GM19452 (cell line): Measurements from ENCODE around the gene THRB.
"Not testable (repeated sequence)": the region's sequence is repeated elsewhere in the genome, so short reads cannot be mapped to it uniquely, and the experiment has no call there.

Source experiments
- ATAC-seq: cut with Tn5 transposase; IDR thresholded peaks from one replicate; pipeline ENCODE4 v1.9.1; 2021; ENCODE audit not compliant: unreplicated experiment

THRB gene

DNA sequence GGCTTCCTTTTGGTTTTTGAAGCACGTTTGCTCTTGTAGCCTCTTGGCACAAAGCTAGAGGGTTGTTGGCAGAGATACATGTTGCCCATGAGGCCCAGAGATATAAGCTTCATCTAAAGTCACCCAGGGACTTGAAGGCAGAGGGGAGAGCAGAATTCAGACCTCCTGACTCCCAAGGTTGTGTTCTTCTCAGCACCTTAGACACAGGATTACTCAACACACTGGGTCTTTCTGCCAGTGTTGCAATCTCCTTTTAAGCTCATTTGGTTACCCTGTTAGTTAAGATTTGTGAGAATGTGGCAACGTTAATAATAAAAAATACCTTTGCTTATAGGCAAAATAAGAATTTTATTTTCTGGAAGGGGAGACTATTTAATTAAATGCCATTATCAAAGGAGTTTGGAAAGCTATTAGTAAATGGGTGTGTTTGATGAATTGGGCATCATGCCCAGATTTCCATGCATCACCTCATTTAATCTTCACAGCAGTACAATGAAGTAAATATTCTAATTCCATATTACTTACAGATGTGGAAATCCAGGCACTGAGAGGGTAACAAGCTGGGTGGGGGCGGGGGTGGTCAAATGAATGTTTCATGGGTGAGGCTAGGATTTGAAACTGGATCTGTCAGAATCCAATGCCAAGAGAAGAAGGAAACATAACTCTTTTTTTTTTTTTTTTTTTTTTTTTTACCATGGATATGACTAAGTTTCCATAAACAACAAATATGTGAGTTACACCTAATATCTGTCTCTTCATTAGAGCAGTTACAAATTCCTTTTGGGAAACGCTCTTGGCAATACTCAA is 366.2 kb downstream of the THRB start:
- no peak for ATAC-seq

DNA sequence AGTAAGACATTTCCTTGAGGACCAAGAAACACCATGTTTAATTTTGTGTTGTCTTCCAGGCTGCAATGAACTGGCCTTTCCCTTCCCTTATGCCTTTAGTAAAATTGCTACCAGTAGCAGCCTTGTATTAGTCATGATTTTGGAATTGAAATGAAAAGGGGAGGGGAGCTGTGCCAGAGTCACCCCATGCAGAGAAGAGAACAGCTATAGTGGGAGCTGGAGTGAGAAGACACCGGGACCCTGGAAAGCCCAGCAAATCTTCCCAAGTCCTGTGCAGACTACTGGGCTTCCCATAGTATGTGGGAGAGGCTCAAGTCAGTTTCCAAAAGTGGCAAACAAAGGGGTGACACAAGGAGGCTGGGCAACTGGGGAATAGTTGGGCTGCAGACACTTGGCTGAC is 371.1 kb downstream of the THRB start:
- ATAC-seq: no peak

GRCh38 chr3:24120434-24120833 is 374.2 kb downstream of the THRB start:
- no peak for ATAC-seq

GRCh38 chr3:24119321-24119751 is 375.3 kb downstream of the THRB start:
- ATAC-seq: no peak

GRCh38 chr3:24117508-24117907 is 377.1 kb downstream of the THRB start:
- no peak for ATAC-seq

DNA sequence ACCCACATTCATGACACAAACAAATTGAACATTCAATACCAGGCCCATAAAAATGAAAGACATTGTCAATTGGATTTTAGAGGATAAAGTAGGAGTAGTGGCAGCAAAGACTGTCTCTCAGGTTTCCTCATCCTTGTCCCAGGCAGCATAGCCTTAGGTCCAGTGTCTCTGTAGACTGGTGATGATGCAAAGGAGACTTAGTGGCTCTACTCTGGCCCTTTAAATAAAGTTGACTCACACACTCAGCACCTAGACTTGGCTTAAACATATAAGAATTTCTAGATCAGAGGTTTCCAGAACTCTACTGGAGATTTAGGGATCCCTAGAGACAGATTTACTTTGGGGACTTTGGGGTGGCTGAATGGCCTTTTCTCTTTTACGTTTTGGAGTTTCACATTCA is 382.9 kb downstream of the THRB start:
- ATAC-seq: no peak

DNA sequence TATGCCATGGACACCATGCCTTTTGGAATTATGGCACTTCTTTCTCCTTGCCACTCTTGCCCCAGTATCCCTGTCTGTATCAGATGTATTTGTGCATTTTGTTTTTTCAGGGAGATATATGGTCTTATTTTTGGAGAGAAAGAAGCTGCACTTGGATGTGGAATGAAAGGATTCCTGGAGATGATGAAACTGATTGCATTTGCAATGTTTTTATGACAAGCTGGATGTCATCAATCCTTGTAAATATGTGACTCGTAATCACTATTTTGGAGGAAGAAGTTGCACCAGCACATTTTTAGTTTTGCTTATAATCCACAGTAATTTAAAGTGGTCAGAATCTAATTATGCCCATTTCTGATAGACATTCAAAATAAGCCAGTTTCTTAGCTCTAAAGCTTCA is 384.6 kb downstream of the THRB start:
- ATAC-seq: no peak

DNA sequence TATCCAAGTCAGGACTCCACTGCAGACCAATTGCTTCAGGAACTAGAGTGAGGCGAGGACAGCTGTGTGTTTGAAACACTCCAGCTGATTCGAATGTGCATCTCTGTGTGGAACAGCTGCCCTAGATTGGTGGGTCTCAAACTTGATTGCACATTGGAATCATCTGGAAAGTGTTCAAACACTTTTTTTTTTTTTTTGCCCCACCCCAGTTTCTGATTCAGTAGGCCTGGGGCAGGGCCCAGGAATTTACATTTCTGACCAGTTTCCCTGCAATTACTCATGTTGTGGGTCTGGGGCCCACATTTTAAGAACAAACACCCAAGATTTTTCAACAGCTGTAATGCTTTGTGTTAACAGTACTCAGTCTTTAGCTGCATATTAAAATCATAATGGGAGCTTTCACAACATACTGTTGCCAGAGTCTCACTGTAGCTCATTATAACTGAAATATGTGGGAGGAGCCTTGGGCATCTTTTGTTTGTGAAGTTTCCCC is 392.9 kb downstream of the THRB start:
- ATAC-seq: no peak

GRCh38 chr3:24100696-24101402 is 393.8 kb downstream of the THRB start:
- ATAC-seq: no peak

DNA sequence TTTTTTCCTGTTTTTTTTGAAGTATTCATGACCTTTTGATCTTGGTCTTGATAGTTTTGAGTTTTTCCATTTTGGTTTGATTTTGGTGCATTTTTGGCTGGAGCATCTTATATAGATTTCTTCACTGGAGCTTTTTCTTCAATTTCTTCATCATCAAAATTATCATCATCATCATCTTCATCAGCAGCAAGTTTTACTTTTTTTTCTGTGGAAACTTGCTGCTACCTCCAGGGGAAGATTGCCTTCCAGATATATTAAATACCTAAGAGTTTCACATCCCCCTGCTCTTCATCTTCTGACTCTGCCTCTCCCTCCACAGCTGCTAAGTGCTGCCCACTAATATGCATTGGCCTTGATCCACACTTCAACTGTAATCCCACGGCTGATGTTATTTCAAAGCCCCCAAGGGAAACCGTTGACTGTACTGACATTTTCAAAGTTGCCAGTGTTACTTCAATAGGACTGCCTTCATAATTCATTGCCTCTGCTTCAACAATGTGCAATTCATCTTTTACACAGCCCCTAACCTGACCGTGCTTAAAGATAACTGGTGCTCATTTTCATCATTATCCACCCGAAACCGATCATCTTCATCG is 397.9 kb downstream of the THRB start:
- no peak for ATAC-seq

DNA sequence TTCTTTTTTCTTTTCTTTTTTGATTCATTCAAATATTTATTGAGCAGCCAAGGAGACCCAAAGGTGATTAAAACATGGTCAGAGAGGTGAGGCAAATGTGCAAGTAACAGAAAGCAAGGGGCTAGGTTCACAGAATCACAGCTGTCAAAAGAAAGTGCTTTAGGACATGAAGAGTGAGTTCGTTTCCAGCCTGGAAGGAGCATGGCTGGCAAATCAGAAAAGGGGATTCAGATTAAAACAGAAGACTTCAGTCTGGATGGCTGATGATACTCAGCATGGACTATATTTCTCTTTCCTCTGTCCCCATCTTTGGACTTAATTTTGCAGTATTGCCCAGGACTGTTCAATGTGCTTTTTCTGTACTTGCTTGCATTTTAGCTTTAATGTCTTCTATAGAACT is 398.4 kb downstream of the THRB start:
- no peak for ATAC-seq

- ATAC-seq: not testable (repeated sequence)
Measured at GRCh38 chr3:24094818-24095217, 399.8 kb downstream of the THRB start.

DNA sequence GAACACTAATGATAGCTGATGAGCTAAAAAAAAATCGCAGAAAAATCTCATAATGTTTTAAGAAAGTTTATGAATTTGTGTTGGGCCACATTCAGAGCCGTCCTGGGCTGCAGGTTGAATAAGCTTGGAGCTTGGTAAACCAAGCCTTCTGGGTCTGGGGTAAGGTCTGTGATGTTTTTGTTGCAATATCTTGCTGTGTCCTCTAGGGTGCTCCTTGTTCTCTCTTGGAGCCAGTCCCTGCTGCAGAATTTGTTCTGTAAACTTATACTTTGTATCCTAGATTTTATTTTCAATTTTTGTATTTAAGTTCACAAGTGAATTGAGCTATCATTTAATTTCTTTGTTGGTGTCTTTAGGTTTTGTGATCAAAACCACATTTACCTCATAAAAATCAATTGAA is 405.9 kb downstream of the THRB start:
- ATAC-seq: no peak

- ATAC-seq: no peak
Measured at GRCh38 chr3:24087469-24087868, 407.2 kb downstream of the THRB start.

GRCh38 chr3:24086617-24087404 is 407.8 kb downstream of the THRB start:
- ATAC-seq: no peak

DNA sequence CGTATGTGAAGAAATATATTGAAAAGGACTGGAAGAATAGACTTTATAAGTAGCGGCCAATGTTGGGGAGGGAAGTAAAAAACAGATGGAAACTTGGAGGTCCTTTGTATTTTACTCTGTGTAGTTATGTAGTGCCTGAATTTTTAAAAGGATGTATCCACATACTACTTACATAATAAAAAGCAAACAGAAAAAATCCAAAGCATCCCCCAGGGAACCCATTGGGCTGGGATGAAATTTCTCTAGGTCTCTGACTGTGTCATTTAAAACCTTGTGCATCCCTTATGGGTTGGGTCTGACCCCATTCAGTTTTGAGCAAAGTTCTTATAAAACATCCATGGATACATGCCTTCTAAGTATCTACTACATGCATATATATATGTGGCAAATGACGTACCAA is 408.4 kb downstream of the THRB start:
- ATAC-seq: no peak

DNA sequence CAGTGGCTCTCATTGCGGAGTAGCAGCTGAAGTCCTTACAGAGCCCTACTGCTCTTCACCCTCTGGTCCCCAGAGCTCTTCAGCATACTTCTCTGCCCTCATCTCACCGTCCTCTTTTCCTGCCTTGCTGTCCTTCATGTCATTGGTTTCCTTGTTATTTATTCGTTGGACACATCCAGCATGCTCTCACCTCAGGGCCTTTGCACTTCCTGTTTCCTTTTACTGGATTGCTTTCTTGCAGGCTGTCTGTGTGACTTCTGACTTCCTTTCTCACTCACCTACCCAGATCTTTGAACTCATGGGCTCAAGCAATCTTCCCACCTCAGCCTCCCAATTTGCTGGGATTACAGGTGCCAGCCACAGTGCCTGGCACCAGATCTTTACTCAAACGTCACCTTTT is 422.5 kb downstream of the THRB start:
- no peak for ATAC-seq

DNA sequence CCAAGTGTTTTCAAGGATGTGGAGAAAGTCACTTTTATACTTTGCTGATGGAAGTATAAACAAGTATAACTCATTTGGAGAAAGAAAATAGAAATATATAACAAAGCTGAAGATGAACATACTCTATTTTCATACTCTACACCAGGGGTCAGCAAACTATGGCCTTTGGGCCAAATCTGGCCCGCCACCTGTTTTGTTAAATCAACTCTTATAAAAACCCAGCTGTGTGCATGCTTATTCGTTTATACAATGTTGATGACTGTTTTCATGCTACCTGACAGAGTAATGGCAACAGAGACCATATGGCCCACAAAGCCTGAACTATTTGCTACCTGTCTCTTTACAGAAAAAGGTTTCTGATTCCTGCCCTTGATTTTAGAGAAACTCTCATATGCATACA is 425.6 kb downstream of the THRB start:
- ATAC-seq: no peak

GRCh38 chr3:24067483-24067882 is 427.2 kb downstream of the THRB start:
- ATAC-seq: no peak
